ENCODE data around the gene ARHGAP40. TPM values are rescaled to one million over a fixed set of nuclear protein-coding genes. Genes with fewer than 3 reads are reported as not detected.

The ARHGAP40 gene
- total and polyA plus RNA-seq, 2 of the 4 experiments (the other 2 are of a cell fraction), result not detected

- Histone ChIP-seq H3K4me1 (ENCODE audit: control insufficient read depth, insufficient read depth, low read length) (no peaks in the 10 kb centered on the region), H3K9ac (ENCODE audit: low read depth, low read length) (no peak overlapping the region), H4K8ac (ENCODE audit: low read depth in 2 of 2, low read length in 2 of 2) (no peak overlapping the region), H3K18ac (ENCODE audit: low read depth, low read length) (no peak overlapping the region), H2BK120ac (ENCODE audit: low read depth, low read length) (no peak overlapping the region), H4K5ac (ENCODE audit: low read depth, low read length) (no peak overlapping the region), H3K4me2 (ENCODE audit: low read depth, low read length) (no peak overlapping the region), H3K9me3 (ENCODE audit: control insufficient read depth, insufficient read depth, low read length) (no peaks in the 10 kb centered on the region), H3K4ac (ENCODE audit: low read depth, low read length) (no peak overlapping the region), H2BK15ac (ENCODE audit: low read depth, low read length) (no peak overlapping the region), H4K91ac (ENCODE audit: insufficient read depth, low read depth, low read length) (no peak overlapping the region), H3K36me3 (ENCODE audit: control insufficient read depth, insufficient read depth, low read length) (no peaks in the 10 kb centered on the region), H3K27me3 (ENCODE audit: control insufficient read depth, insufficient read depth, low read length) (peaks cover 25% of the 10 kb centered on the region), H2AFZ (replicated peaks; ENCODE audit: low read length, poor library complexity) (no peak overlapping the region), H3K27ac (ENCODE audit: insufficient read depth, low read length) (no peak overlapping the region), H3K79me1 (ENCODE audit: low read depth in 1 of 2, low read length in 2 of 2) (no peaks in the 10 kb centered on the region), H3K14ac (replicated peaks; ENCODE audit: low read depth, low read length) (no peak overlapping the region), H2BK5ac (ENCODE audit: low read depth, low read length, poor library complexity, severe bottlenecking) (no peak overlapping the region), H3K23ac (ENCODE audit: low read depth, low read length) (no peak overlapping the region), H3K4me3 (ENCODE audit: insufficient read depth, low read depth, low read length) (no peak overlapping the region), H3K9me1 (ENCODE audit: insufficient read depth, low read length) (no peaks in the 10 kb centered on the region), H2AK9ac (replicated peaks; ENCODE audit: low read depth, low read length, poor library complexity) (no peak overlapping the region), H2AK5ac (ENCODE audit: low read depth, low read length) (no peak overlapping the region), H3K56ac (ENCODE audit: extremely low read depth, insufficient read depth, low read length) (no peak overlapping the region), H4K20me1 (ENCODE audit: insufficient read depth, low read length) (no peaks in the 10 kb centered on the region; the same call in 1 of the 2 replicates), H2BK20ac (ENCODE audit: low read depth, low read length) (no peak overlapping the region)
- TF ChIP-seq RCOR1 (IDR thresholded peaks at IDR 0.05; ENCODE audit: insufficient replicate concordance, low read length), result no peak
- TF ChIP-seq CHD1 (IDR thresholded peaks at IDR 0.05; ENCODE audit: low read depth, low read length), result no peak
- TF ChIP-seq, protein P1, sequence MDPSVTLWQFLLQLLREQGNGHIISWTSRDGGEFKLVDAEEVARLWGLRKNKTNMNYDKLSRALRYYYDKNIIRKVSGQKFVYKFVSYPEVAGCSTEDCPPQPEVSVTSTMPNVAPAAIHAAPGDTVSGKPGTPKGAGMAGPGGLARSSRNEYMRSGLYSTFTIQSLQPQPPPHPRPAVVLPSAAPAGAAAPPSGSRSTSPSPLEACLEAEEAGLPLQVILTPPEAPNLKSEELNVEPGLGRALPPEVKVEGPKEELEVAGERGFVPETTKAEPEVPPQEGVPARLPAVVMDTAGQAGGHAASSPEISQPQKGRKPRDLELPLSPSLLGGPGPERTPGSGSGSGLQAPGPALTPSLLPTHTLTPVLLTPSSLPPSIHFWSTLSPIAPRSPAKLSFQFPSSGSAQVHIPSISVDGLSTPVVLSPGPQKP (IDR thresholded peaks at IDR 0.05; ENCODE audit: borderline replicate concordance, low read depth, low read length), result no peak
- dilution Hi-C loops (cut with HindIII; ENCODE audit: low sequenced_read_pairs, unreplicated experiment) (no loop called here), in situ Hi-C loops (cut with MboI; ENCODE audit: low sequenced_read_pairs) (no loop called here), intact Hi-C loops (cut with micrococcal nuclease) (no loop called here)
- ChIA-PET CTCF (no interaction called here), POLR2A (ENCODE audit: unreplicated experiment) (no interaction called here)
- DNase-seq, result no peak
- BruUV-seq (replicated peaks), result no TSS peak
- no CpG with 5 or more reads among the region's 4 CpGs for WGBS, 2 experiments (ENCODE audit: extremely low coverage in 2 of 2, insufficient read length in 1 of 2)
- no peak for ATAC-seq (ENCODE audit: low read depth)
Observed at GRCh38 chr20:38583306-38583705, 18.3 kb upstream of the ARHGAP40 start.

Data from IMR-90 (cell line).